ENCODE measurements around the gene SAC3D1.

GRCh38 chr11:65060913-65061408 lies 20.0 kb downstream of the SAC3D1 start:
- TF ChIP-seq CTCF (IDR thresholded peaks at IDR 0.05) (no peak), POLR2AphosphoS5 (IDR thresholded peaks at IDR 0.05; ENCODE audit: low read depth, low read length) (no peak), TCF7L2 (IDR thresholded peaks at IDR 0.05; ENCODE audit: low read depth, low read length) (no peak), SIN3A (IDR thresholded peaks at IDR 0.05; ENCODE audit: borderline replicate concordance, insufficient read depth, low read depth, low read length) (no peak)
- TF ChIP-seq, protein P1, sequence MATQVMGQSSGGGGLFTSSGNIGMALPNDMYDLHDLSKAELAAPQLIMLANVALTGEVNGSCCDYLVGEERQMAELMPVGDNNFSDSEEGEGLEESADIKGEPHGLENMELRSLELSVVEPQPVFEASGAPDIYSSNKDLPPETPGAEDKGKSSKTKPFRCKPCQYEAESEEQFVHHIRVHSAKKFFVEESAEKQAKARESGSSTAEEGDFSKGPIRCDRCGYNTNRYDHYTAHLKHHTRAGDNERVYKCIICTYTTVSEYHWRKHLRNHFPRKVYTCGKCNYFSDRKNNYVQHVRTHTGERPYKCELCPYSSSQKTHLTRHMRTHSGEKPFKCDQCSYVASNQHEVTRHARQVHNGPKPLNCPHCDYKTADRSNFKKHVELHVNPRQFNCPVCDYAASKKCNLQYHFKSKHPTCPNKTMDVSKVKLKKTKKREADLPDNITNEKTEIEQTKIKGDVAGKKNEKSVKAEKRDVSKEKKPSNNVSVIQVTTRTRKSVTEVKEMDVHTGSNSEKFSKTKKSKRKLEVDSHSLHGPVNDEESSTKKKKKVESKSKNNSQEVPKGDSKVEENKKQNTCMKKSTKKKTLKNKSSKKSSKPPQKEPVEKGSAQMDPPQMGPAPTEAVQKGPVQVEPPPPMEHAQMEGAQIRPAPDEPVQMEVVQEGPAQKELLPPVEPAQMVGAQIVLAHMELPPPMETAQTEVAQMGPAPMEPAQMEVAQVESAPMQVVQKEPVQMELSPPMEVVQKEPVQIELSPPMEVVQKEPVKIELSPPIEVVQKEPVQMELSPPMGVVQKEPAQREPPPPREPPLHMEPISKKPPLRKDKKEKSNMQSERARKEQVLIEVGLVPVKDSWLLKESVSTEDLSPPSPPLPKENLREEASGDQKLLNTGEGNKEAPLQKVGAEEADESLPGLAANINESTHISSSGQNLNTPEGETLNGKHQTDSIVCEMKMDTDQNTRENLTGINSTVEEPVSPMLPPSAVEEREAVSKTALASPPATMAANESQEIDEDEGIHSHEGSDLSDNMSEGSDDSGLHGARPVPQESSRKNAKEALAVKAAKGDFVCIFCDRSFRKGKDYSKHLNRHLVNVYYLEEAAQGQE (IDR thresholded peaks at IDR 0.05; ENCODE audit: insufficient read depth in 1 of 2, low read depth in 2 of 2, low read length in 1 of 2) = no peak

Measured in Panc1 (cell line).